NCI-H1436 (cell line): ENCODE measurements around the gene C22orf39.
A peak's percentile ranks its signal among the peaks of the same experiment; 100 is the strongest.
"Not testable (repeated sequence)": the region's sequence is repeated elsewhere in the genome, so short reads cannot be mapped to it uniquely, and the experiment has no call there.

Experiments
- DNase-seq: peaks from one replicate; lab custom pipeline; 2025; lab: John Stamatoyannopoulos, UW

Gene C22orf39

DNA sequence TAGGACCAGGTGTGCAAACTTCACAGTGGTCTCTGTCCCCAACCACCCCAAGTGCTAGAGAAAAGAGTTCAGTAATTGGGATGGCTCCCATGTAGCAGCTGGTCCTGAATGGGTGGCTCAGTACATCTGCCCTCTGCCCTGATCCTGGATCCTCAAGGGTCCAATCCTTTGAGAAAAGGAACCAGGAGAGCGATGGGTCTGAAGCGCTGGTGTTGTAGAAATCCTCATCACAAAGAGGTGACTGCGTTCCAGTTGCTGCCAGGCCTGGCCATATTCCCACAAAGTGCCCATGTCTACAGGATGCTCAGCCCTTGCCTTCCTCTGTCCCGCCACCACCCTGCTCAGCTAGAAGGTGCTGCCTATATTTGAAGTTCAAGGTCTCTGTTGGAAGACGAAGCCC lies 6.2 kb upstream of the C22orf39 start:
- no peak for DNase-seq

DNA sequence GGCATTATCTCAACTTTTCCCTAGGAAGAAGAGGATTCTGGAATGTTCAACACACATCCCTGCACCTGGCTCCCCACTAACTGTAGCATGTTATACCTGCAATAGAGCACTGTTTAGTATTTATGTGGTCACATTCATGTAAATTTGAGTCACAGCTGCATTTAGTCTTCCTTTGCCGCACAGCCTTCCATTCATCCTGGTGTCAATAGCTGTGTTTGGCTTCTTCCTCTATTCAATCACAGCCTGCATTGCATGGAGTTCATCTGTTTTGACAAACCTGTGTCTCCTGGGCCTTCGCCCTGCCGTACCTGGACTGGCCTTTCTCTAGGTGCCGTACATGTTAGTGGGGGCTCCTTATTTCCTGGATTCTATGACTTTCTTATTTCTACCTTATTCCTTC lies 4.1 kb upstream of the C22orf39 start:
- no peak for DNase-seq

DNA sequence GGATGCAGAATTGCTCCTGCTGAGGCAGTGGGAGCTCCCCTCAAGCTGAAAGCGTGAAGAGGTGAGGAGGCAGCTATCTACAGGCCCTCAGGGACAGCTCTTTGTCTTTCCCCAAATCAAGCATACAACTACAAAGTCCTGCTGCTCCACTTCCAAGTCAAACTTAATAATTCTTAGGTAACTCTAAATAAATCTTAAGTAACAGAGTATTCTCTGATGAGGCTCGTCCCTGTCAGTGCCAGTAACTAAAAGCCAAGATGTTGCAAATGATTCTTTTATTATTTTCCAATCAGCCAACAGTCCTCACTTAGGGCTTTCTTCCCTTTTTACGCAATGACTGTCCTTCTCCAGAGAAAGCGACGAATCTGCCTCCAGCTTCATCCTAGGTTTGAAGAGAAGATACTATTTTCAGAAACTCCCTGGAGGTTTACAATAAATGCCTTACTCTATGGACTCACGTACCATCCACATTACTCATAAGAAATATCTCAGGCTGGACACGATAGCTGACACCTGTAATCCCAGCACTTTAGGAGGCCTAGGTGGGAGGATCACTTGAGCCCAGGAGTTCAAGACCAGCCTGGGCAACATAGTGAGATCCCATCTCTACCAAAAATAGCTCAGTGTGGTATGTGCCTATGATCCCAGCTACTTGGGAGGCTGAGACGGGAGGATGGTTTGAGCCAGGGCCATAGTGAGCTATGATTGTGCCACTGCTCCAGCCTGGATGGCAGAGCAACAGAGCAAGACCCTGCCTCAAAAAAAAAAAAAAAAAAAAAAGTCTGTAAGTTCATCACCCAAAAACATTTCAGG lies 3.1 kb upstream of the C22orf39 start:
- DNase-seq = no peak

DNA sequence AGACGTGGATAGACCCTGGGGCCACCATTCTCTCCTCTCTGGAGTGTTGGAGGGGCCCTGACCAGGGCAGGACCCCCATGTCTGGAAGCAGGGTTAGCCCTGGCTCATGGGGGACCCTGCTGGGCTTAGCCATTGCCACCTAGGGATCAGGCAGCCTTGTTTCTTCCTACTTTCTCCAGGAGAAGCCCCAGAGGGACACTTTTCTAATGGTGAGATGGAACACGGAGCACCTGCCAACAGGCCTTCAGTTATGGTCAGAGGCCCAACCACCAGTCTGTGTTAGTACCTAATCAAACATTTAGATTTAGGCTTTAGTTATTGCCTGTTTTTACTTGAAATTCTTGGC lies 1.9 kb upstream of the C22orf39 start:
- no peak for DNase-seq

DNA sequence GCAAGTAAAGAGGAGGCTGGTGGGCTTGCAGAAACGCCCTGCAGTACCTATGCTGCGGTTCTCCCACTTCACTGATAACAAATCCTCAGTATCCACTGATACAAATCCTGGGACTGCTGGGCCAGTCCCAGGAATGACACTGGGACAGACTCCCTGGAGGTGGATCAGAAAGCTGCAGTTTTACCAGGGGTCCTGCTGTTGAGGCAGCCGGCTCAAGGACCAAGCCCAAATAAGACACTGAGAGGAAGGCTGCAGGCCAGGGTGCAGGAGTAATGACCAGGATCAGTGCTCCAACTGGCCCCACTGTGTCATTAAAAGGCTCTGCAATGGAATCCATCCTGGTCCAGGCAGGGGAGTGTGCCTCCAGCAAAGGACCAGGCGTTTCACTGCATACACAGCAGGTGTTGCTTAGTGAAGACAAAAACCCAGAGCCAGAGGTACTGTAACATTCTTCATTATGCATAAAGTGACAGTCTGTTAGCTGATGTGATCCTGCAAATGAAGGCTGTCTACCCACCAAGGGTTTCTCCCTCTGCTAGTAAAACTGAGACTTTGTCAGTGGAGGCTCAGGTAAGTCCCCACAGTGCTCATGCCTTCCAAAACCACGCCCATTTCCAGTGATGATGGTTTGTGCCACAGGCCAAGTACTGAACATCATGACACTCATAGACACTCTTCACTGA lies 1.4 kb upstream of the C22orf39 start:
- no peak for DNase-seq

DNA sequence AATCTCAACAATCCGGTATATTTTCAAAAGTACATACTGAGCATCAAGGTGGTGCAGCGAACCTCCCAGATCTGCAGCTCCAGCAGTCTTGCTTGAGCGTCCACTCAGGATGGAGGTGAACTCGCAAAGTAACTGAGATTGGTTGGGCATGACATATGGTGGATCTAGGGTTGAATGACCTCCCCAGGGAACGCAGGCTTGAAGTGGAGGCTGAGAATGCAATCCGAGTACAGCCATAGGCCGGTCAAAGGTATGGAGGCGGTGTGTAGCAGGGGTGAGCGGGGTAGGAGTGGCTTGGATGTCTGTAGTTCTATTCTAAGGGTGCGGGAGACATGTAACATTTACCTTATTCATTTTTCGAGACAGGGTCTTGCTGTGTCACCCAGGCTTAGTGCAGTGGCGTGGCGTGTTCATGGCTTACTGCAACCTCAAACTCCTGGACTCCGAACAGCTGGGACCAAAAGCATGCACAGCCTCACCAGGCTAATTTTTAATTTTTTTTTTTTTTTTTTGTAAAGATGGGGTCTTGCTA lies 631 bp upstream of the C22orf39 start:
- peak; percentile 85 for DNase-seq

DNA sequence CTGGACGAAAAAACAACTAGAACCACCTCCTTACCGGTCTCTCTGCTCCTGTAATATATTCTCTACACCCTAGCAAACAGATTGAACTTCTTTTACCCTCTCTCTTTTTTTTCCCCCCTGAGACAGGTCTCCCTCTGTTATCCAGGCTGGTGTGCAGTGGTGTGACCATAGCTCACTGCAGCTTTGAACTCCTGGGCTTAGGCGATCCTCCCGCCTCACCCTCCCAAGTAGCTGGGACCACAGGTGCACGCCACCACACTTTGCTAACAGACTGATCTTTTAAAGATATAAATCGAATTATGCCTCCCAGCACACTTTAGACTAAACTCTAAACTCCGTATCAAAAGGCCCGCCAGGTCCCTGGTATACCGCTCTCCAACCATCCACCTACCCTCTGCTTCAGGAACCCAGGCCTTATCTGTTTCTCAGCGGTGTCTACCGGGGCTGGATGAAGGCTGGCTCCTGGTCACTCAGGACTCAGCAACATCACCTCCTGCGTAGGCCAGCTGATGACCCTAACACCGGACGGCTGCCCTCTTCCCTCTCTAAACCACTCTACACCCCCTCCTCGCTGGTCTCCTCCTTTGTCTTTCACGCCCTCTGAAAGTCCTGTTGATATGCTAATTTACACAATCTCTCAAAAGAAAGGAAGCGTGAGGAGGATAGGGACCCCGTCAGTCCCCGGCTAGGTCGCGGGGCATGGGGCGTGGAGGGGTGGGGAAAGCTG lies 745 bp downstream of the C22orf39 start:
- DNase-seq = no peak

DNA sequence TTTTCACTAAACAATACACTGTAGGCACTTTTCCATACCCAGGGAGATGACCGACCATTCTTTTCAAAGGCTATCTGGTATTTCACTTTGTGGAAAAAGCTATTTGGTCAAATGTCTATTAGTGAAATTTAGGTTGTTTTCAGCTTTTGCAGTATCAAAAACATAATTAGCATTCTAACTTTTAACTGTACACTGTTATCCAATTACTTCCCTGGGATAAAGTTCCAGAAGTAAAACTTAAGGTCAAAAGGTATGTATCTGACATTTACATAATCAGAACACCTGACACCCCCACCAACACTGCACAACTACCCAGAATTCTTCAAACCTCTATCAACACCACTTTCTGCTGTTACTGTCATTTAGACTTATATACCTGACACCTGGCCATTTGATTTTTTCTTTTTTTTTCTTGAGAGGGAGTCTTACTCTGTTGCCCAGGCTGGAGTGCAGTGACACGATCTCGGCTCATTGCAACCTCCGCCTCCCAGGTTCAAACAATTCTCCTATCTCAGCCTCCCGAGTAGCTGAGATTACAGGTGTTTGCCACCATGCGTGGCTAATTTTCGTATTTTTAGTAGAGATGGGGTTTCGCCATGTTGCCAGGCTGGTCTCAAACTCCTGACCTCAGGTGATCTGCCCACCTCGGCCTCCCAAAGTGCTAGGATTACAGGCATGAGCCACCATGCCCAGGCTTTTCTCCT lies 2.1 kb downstream of the C22orf39 start:
- DNase-seq = not testable (repeated sequence)

DNA sequence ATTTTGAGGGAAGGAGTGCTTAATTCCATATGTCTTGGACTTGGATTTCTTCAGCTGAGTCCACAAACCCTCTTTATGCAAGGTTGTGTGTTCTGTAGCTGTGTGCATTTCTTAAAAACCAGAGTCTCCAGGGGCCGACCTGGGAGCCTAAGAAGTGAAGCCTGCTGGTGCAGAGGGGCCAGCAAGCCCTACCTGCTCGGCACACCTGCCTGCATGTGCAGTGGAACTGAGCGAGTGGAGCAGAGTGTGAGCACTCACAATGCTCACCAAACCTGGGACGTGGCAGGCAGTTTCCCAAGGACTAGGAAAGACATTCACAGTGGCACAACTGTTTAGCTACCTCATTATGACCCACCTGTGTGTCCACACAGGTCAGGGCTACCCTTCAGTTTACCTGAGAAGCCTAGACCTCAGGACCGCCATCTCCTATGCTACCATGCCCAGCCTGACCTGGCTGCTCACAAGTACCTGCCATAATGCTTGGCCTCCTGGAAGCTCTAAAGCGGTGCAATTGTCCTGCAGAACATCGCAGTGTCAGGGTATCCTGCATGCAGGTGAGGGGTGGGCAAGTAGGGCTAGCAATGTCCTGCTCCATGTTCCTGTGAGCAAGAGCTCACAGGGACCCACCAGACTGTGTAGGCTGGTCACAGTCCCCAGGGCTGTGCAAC lies 3.8 kb downstream of the C22orf39 start:
- DNase-seq = no peak

DNA sequence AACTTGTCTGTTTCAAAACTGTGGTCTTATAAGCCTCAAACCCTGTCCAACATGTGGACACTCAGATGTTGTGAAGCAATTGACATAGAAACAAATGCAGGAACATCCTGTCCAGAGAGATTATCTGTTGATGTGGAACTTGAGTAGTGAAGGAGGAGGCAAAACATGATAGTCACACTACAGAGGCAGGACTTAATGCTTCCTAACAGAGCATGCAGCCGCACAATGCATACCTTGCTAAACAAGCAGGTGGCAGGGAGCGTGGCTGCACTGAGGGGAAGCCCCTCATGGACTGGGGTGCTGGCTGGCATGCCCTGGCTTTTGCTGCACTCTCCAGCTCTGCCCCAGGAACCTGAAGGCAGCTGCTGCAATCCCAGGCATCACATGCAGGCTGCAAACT lies 5.3 kb downstream of the C22orf39 start:
- DNase-seq = no peak

DNA sequence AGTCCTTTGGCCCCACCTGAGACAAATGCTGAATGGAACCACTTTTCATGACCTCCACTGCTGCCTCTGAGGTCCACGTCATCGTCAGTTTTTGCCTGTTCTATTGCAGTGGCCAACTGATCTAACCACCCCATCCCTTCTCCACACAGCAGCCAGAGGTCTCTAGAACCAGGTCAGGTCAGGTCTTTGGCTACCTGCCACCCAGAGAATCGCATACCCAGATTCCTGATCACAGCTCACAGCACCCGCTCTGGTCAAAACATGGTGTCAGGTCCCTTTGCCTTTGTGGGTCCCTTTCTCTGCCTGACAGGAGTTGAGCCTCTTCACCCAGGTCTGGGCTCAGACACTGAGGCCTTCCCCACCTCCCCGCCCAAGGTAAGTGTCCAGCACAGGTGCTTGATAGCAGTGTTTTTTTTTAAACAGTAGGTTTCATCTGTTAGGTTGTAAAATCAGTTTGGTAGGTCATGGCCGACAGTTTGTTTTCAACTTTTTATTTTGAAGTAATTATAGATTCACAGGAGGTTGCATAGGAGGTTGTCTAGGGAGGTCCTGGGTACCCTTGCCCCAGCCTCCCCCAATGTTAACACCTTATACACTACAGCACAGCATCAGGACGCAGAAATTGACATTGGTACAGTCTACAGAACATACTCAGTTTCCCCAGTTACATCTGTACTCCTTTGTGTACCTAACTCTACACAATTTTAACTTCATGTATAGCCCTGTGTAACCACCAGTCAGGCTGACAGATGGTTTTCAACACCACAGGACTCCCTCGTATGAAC lies 6.9 kb downstream of the C22orf39 start:
- no peak for DNase-seq

DNA sequence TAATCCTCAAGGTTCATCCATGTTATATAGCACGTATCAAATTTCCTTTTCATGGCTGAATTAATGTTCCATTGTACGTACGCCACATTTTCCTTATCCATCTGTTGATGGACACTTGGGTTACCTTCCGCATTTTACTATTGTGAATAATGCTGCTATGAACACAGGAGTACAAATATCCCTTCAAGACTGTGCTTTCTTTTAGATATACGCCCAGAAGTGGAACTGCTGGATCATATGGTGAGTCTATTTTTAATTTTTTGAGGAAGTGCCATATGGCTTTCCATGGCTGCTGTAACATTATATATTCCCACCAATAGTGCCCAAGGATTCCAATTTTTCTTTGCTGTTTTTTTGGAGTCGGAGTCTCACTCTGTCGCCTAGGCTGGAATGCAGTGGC lies 9.2 kb downstream of the C22orf39 start:
- DNase-seq = no peak

DNA sequence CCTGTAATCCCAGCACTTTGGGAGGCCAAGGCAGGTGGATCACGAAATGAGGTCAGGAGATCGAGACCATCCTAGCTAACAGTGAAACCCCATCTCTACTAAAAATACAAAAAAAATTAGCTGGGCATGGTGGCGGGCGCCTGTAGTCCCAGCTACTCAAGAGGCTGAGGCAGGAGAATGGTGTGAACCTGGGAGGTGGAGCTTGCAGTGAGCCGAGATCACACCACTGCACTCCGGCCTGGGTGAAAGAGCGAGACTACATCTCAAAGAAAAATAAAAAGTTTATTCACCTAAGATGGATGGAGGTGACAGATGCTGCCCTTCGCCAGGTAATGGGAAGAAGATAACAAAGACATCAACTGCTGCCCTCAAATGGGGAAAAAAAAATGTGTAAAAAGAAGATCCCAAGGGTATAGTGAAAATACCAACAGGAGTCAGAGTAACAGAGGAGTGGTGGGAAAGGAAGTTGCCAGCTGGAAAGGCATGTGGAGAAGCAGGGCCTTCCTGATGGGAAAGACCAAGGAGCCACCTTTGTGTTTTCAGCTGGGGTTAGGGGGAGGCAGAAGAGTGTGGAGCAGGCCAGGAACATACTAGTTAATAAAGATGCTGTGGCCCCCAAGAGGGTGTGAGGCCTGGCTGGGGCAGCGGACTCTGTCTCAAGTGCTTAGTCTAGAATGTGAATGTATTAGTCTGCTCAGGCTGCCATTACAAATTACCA lies 10.9 kb downstream of the C22orf39 start:
- not testable (repeated sequence) for DNase-seq

DNA sequence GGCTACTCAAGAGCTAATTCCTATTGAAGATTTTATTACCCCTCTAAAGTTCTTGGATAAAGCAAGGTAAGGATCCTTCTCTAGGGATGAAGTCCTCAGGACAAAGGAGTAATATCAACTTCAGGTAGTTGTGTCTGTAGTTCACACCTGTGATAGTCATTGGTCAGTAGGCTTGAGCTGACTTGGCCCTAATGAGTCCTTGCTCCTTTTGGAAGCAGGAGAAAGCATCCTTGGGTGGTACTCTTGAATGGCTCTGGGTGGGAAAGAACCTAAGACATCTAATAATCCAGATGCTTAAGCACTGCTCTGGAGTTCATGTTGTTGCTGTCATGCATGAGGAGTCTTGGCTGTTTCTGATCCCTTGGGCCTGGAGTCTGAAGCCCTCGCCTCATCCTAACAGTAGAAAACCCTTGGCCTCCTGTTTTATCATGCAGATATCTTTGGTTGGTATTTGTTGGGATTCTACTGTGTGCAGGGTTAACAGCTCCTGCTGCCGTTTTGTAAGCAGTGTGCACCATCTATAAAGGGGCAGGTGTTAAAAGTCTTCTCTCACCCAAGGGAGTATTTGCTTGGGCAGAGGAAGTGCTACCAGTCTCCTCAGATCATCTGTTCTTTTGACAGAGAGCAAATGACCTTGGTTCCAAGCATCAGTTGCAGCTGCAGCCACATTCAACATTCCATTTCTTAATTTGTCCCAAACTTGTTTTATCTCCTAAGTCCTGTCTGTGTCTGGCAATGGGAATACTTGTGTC lies 12.5 kb downstream of the C22orf39 start:
- DNase-seq = no peak

DNA sequence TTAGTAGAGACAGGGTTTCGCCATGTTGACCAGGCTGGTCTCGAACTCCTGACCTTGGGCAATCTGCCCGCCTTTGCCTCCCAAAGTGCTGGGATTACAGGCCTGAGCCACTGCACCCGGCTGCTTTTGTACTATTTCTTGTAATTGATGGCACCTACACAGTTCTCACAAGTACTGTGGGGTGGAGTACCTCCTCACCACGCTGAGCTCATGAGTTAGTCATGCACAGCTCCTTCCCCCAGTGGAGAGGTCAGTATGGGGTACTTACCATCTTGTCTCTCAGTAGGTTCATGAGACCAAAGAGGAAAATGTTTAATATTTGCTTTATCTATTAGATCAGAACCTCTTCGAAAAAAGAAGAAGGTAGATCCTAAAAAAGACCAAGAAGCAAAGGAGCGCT lies 13.1 kb downstream of the C22orf39 start:
- no peak for DNase-seq

DNA sequence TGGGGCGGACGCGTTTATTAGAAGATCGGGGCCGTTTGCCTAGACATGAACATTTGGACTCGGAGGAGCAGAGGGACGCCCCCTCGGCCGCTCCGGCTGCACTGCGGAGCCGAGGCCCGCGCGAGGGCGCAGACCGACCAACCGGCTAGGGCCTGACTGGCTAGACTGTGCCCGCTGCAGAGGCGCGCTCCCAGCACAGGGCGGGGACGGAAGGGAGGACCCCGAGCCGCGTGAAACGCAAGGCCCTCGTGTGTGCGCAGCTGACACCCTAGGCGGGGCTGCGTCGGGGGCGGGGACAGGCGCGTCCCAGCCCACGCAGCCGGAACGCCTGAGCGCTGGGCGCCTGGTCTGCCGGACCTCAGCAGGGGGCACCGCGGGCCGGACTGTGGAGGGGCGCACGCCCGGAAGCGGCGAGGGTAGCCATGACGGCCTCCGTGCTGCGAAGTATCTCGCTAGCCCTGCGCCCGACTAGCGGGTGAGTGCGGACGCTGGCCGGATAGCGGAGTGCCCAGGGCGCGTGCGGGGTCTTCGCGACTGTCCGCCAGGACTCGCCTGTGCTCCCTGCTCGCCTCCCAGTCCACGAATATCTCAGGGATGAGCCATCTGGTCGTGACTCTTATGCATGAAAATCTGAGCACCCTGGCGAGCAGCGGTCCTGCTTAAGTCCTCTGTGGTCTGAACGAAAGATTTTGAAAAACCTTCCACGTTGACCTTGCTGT lies 15.2 kb downstream of the C22orf39 start, which contains the start of gene MRPL40:
Gene MRPL40 (plus strand): TSS at position 413 of the 719 bp plus-strand sequence. CDS start 10 bp downstream, at position 423.
- peak; percentile 91 for DNase-seq

DNA sequence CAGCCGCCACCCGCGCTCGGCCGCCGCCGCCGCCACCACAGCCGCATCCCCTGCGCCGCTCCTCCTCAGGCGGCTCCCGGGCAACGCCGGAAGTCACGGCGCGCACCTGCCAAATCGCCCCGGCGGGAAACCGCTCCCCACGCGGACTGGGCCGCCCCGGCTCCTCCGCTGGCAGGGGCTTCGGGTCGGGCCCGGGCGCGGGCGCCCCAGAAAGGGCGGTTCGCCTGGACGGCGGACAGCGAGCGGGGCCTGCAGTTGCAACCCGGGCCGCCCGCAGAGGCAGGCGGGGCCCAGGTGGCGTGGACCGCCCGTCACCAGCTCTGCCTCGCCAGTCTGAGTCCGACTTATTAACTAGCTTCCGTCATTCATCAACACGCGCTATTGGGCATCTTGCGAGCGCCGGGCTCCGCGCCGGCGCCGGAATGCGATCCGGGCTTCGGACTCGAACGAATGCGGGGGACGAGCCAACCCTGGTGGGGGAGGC lies 15.8 kb downstream of the C22orf39 start, which contains the start of gene HIRA:
Gene HIRA (minus strand): TSS at position 85 of the 484 bp plus-strand sequence. CDS start 257 bp downstream, outside the sequence.
- peak; percentile 72 for DNase-seq

DNA sequence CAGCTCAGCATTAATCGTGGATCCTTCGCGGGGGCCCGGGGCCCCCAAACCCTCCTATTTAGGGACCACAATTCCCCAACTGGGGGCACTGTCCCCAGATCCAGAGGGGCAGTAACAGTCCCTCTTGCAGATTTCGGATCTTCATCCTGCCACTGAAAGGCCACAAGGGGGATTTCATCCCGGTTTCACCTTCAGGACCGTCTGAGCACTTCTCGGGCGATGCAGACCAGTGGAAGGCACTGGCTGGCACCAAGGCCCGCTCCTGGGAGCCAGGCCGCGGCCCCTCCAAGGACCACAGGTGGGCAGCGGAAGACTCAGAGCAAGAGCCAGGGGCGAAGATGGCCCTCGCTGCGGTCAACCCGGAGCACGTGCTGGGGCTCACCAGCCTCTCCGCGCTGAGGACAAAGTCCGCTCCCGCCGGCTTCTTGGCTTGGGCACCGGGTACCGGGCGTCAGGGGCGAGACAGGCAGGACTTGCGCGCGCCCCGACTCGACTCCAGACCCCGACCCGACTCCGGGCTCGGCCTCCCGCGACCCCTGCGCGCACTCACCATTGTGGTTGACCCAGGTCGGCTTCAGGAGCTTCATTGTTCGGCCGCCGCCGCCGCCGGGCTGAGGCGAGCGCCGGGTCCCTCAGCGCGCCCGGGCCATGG lies 16.5 kb downstream of the C22orf39 start:
- no peak for DNase-seq
